ENCODE measurements around the gene FEZ2.
"Not testable (repeated sequence)": the region's sequence is repeated elsewhere in the genome, so short reads cannot be mapped to it uniquely, and the experiment has no call there.

FEZ2 gene

GRCh38 chr2:36613801-36614200, 15.8 kb upstream of the FEZ2 start:
- Histone ChIP-seq H3K36me3 (ENCODE audit: control insufficient read depth in 2 of 2, insufficient read depth in 2 of 2, low read length in 2 of 2) (no peaks in the 10 kb centered on the region), H3K27ac (ENCODE audit: low read length) (no peak overlapping the region), H3K9ac (ENCODE audit: low read length in 2 of 2) (no peak overlapping the region), H3K27me3 (ENCODE audit: control insufficient read depth in 1 of 2, insufficient read depth in 2 of 2, low read length in 2 of 2) (no peaks in the 10 kb centered on the region), H3K4me1 (ENCODE audit: control insufficient read depth, insufficient read depth, low read length) (no peaks in the 10 kb centered on the region), H3K4me3 (ENCODE audit: low read length in 2 of 2) (no peak overlapping the region), H3K9me3 (ENCODE audit: control insufficient read depth in 2 of 2, low read length in 2 of 2) (no peaks in the 10 kb centered on the region)

- Histone ChIP-seq H3K4me1 (ENCODE audit: control insufficient read depth, insufficient read depth, low read length) (no peaks in the 10 kb centered on the region), H3K9ac (ENCODE audit: low read length in 2 of 2) (no peak overlapping the region), H3K4me3 (ENCODE audit: low read length in 2 of 2) (no peak overlapping the region), H3K27me3 (ENCODE audit: control insufficient read depth in 1 of 2, insufficient read depth in 2 of 2, low read length in 2 of 2) (no peaks in the 10 kb centered on the region), H3K27ac (ENCODE audit: low read length) (no peak overlapping the region), H3K9me3 (ENCODE audit: control insufficient read depth in 2 of 2, low read length in 2 of 2) (no peaks in the 10 kb centered on the region), H3K36me3 (ENCODE audit: control insufficient read depth in 2 of 2, insufficient read depth in 2 of 2, low read length in 2 of 2) (no peaks in the 10 kb centered on the region)
These were observed 13.5 kb upstream of the FEZ2 start for GRCh38 chr2:36611316-36611990.

- Histone ChIP-seq H3K9ac (ENCODE audit: low read length in 2 of 2) (no peak overlapping the region), H3K9me3 (ENCODE audit: control insufficient read depth in 2 of 2, low read length in 2 of 2) (no peaks in the 10 kb centered on the region), H3K36me3 (ENCODE audit: control insufficient read depth in 2 of 2, insufficient read depth in 2 of 2, low read length in 2 of 2) (no peaks in the 10 kb centered on the region), H3K4me3 (ENCODE audit: low read length in 2 of 2) (no peak overlapping the region), H3K27ac (ENCODE audit: low read length) (no peak overlapping the region), H3K4me1 (ENCODE audit: control insufficient read depth, insufficient read depth, low read length) (no peaks in the 10 kb centered on the region), H3K27me3 (ENCODE audit: control insufficient read depth in 1 of 2, insufficient read depth in 2 of 2, low read length in 2 of 2) (no peaks in the 10 kb centered on the region)
These were observed 11.5 kb upstream of the FEZ2 start for GRCh38 chr2:36609507-36609906.

GRCh38 chr2:36607947-36608346, 10.0 kb upstream of the FEZ2 start:
- Histone ChIP-seq H3K27ac (ENCODE audit: low read length) (no peak overlapping the region), H3K9ac (ENCODE audit: low read length in 2 of 2) (no peak overlapping the region), H3K4me1 (ENCODE audit: control insufficient read depth, insufficient read depth, low read length) (no peaks in the 10 kb centered on the region), H3K36me3 (ENCODE audit: control insufficient read depth in 2 of 2, insufficient read depth in 2 of 2, low read length in 2 of 2) (no peaks in the 10 kb centered on the region), H3K27me3 (ENCODE audit: control insufficient read depth in 1 of 2, insufficient read depth in 2 of 2, low read length in 2 of 2) (no peaks in the 10 kb centered on the region), H3K9me3 (ENCODE audit: control insufficient read depth in 2 of 2, low read length in 2 of 2) (no peaks in the 10 kb centered on the region), H3K4me3 (ENCODE audit: low read length in 2 of 2) (no peak overlapping the region)

- Histone ChIP-seq H3K4me3 (ENCODE audit: low read length in 2 of 2) (no peak overlapping the region), H3K9ac (ENCODE audit: low read length in 2 of 2) (no peak overlapping the region), H3K27me3 (ENCODE audit: control insufficient read depth in 1 of 2, insufficient read depth in 2 of 2, low read length in 2 of 2) (no peaks in the 10 kb centered on the region), H3K27ac (ENCODE audit: low read length) (no peak overlapping the region), H3K9me3 (ENCODE audit: control insufficient read depth in 2 of 2, low read length in 2 of 2) (no peaks in the 10 kb centered on the region), H3K36me3 (ENCODE audit: control insufficient read depth in 2 of 2, insufficient read depth in 2 of 2, low read length in 2 of 2) (no peaks in the 10 kb centered on the region), H3K4me1 (ENCODE audit: control insufficient read depth, insufficient read depth, low read length) (no peaks in the 10 kb centered on the region)
These were observed 9.0 kb upstream of the FEZ2 start for GRCh38 chr2:36606925-36607324.

- no peaks in the 10 kb centered on the region for H3K4me1 ChIP-seq (ENCODE audit: control insufficient read depth, insufficient read depth, low read length)
- no peak overlapping the region for H3K4me3 ChIP-seq (ENCODE audit: low read length in 2 of 2)
- no peak overlapping the region for H3K9ac ChIP-seq (ENCODE audit: low read length in 2 of 2)
- no peaks in the 10 kb centered on the region for H3K36me3 ChIP-seq (ENCODE audit: control insufficient read depth in 2 of 2, insufficient read depth in 2 of 2, low read length in 2 of 2)
- no peaks in the 10 kb centered on the region for H3K9me3 ChIP-seq (ENCODE audit: control insufficient read depth in 2 of 2, low read length in 2 of 2)
- no peaks in the 10 kb centered on the region for H3K27me3 ChIP-seq (ENCODE audit: control insufficient read depth in 1 of 2, insufficient read depth in 2 of 2, low read length in 2 of 2)
- no peak overlapping the region for H3K27ac ChIP-seq (ENCODE audit: low read length)
These were observed 7.3 kb upstream of the FEZ2 start for GRCh38 chr2:36605273-36605672.

GRCh38 chr2:36603629-36604028, 5.7 kb upstream of the FEZ2 start:
- not testable (repeated sequence) for H3K9me3 ChIP-seq (ENCODE audit: control insufficient read depth in 2 of 2, low read length in 2 of 2); H3K27ac ChIP-seq (ENCODE audit: low read length); H3K4me1 ChIP-seq (ENCODE audit: control insufficient read depth, insufficient read depth, low read length); H3K4me3 ChIP-seq (ENCODE audit: low read length in 2 of 2); H3K27me3 ChIP-seq (ENCODE audit: control insufficient read depth in 1 of 2, insufficient read depth in 2 of 2, low read length in 2 of 2); H3K36me3 ChIP-seq (ENCODE audit: control insufficient read depth in 2 of 2, insufficient read depth in 2 of 2, low read length in 2 of 2); H3K9ac ChIP-seq (ENCODE audit: low read length in 2 of 2)

GRCh38 chr2:36597003-36597531, 901 bp downstream of the FEZ2 start:
- peaks cover 22% of the 10 kb centered on the region for H3K4me1 ChIP-seq (ENCODE audit: control insufficient read depth, insufficient read depth, low read length)
- H3K36me3 ChIP-seq (ENCODE audit: control insufficient read depth in 2 of 2, insufficient read depth in 2 of 2, low read length in 2 of 2) = no peaks in the 10 kb centered on the region
- H3K27ac ChIP-seq (ENCODE audit: low read length) = no peak overlapping the region
- peak overlapping the region; percentile 71 to 76 for H3K9ac ChIP-seq (ENCODE audit: low read length in 2 of 2)
- peak overlapping the region; percentile 81 to 89 for H3K4me3 ChIP-seq (ENCODE audit: low read length in 2 of 2)
- H3K9me3 ChIP-seq (ENCODE audit: control insufficient read depth in 2 of 2, low read length in 2 of 2) = no peaks in the 10 kb centered on the region
- H3K27me3 ChIP-seq (ENCODE audit: control insufficient read depth in 1 of 2, insufficient read depth in 2 of 2, low read length in 2 of 2) = no peaks in the 10 kb centered on the region

- Histone ChIP-seq H3K36me3 (ENCODE audit: control insufficient read depth in 2 of 2, insufficient read depth in 2 of 2, low read length in 2 of 2) (no peaks in the 10 kb centered on the region), H3K27ac (ENCODE audit: low read length) (no peak overlapping the region), H3K9me3 (ENCODE audit: control insufficient read depth in 2 of 2, low read length in 2 of 2) (no peaks in the 10 kb centered on the region), H3K4me1 (ENCODE audit: control insufficient read depth, insufficient read depth, low read length) (peaks cover 22% of the 10 kb centered on the region), H3K4me3 (ENCODE audit: low read length in 2 of 2) (peak overlapping the region; percentile 81 to 89), H3K27me3 (ENCODE audit: control insufficient read depth in 1 of 2, insufficient read depth in 2 of 2, low read length in 2 of 2) (no peaks in the 10 kb centered on the region), H3K9ac (ENCODE audit: low read length in 2 of 2) (no peak overlapping the region)
These were observed 1.6 kb downstream of the FEZ2 start for GRCh38 chr2:36596397-36596796.

GRCh38 chr2:36594849-36595248, 3.1 kb downstream of the FEZ2 start:
- H3K27me3 ChIP-seq (ENCODE audit: control insufficient read depth in 1 of 2, insufficient read depth in 2 of 2, low read length in 2 of 2) = no peaks in the 10 kb centered on the region
- peak overlapping the region in 1 of 2 donors; percentile 34 for H3K4me3 ChIP-seq (ENCODE audit: low read length in 2 of 2)
- no peaks in the 10 kb centered on the region for H3K9me3 ChIP-seq (ENCODE audit: control insufficient read depth in 2 of 2, low read length in 2 of 2)
- H3K4me1 ChIP-seq (ENCODE audit: control insufficient read depth, insufficient read depth, low read length) = peaks cover 22% of the 10 kb centered on the region
- H3K36me3 ChIP-seq (ENCODE audit: control insufficient read depth in 2 of 2, insufficient read depth in 2 of 2, low read length in 2 of 2) = no peaks in the 10 kb centered on the region
- H3K9ac ChIP-seq (ENCODE audit: low read length in 2 of 2) = no peak overlapping the region
- H3K27ac ChIP-seq (ENCODE audit: low read length) = no peak overlapping the region

- peaks cover under 1 to 7% of the 10 kb centered on the region in 2 donors for H3K36me3 ChIP-seq (ENCODE audit: control insufficient read depth in 2 of 2, insufficient read depth in 2 of 2, low read length in 2 of 2)
- no peak overlapping the region for H3K27ac ChIP-seq (ENCODE audit: low read length)
- no peak overlapping the region for H3K9ac ChIP-seq (ENCODE audit: low read length in 2 of 2)
- H3K9me3 ChIP-seq (ENCODE audit: control insufficient read depth in 2 of 2, low read length in 2 of 2) = no peaks in the 10 kb centered on the region
- H3K4me1 ChIP-seq (ENCODE audit: control insufficient read depth, insufficient read depth, low read length) = no peaks in the 10 kb centered on the region
- H3K27me3 ChIP-seq (ENCODE audit: control insufficient read depth in 1 of 2, insufficient read depth in 2 of 2, low read length in 2 of 2) = no peaks in the 10 kb centered on the region
- no peak overlapping the region for H3K4me3 ChIP-seq (ENCODE audit: low read length in 2 of 2)
These were observed 8.7 kb downstream of the FEZ2 start for GRCh38 chr2:36589230-36589630.

Measured in stomach smooth muscle (tissue), 2 donors.